ENCODE results near the gene CLCN4. TPM values are rescaled to one million over a fixed set of nuclear protein-coding genes. Genes with fewer than 3 reads are reported as not detected.
A peak's percentile ranks its signal among the peaks of the same experiment; 100 is the strongest.

CLCN4 gene
- total and polyA plus RNA-seq, 8 donors = 4.4 to 11.8 (median 5.9) TPM

DNA sequence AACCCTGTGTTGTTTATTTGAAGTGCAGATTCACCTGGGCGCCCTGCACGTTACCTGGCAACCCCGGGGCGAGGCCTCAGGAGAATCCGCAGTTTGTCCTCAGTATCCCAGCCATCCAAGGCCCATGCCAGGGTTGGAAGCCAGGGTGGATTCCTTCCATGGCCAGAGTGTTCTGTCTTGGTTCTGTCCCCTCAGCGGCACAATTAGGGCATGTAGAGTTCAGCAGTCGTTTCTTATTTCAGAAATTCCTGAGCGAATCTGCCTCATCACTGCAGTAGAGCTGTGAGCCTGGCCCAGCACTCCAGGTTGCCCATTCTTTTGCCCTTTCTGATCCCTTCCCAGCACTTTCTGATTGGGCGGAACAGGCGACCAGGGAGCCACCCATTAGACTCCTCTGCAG, 29.9 kb upstream of the CLCN4 start:
- intact Hi-C loops (cut with DNase I) = no loop called here
- H3K36me3 ChIP-seq = peaks cover 0 to 33% of the 10 kb centered on the region in 2 donors
- TF ChIP-seq, protein P1, sequence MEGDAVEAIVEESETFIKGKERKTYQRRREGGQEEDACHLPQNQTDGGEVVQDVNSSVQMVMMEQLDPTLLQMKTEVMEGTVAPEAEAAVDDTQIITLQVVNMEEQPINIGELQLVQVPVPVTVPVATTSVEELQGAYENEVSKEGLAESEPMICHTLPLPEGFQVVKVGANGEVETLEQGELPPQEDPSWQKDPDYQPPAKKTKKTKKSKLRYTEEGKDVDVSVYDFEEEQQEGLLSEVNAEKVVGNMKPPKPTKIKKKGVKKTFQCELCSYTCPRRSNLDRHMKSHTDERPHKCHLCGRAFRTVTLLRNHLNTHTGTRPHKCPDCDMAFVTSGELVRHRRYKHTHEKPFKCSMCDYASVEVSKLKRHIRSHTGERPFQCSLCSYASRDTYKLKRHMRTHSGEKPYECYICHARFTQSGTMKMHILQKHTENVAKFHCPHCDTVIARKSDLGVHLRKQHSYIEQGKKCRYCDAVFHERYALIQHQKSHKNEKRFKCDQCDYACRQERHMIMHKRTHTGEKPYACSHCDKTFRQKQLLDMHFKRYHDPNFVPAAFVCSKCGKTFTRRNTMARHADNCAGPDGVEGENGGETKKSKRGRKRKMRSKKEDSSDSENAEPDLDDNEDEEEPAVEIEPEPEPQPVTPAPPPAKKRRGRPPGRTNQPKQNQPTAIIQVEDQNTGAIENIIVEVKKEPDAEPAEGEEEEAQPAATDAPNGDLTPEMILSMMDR (IDR thresholded peaks at IDR 0.05) = no peak
- no peak for DNase-seq
- H3K27ac ChIP-seq = no peak overlapping the region
- no peak overlapping the region for H3K4me3 ChIP-seq
- ATAC-seq = no peak
- no peaks in the 10 kb centered on the region for H3K9me3 ChIP-seq
- H3K27me3 ChIP-seq = no peaks in the 10 kb centered on the region
- peaks cover 0 to 7% of the 10 kb centered on the region in 2 donors for H3K4me1 ChIP-seq

DNA sequence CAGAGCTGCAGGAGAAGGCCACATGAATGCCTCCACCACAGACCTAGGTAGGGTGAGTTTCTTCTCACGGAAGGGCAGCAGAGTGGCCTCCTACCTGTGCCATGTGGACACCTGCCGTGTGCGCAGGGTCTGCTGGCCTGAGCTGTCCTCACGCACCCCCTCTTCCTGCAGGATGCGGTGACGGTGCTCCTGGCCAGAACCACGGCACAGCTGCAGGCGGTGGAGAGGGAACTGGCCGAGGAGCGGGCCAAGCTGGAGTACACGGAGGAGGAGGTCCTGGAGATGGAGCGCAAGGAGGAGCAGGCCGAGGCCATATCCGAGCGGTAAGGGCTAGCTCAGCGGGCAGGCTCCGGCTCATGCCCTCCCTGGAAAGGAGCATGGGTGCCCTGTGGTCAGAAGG, 28.4 kb upstream of the CLCN4 start:
- Histone ChIP-seq H3K9me3 (no peaks in the 10 kb centered on the region), H3K27me3 (no peaks in the 10 kb centered on the region), H3K36me3 (peaks cover 0 to 33% of the 10 kb centered on the region in 2 donors), H3K27ac (no peak overlapping the region), H3K4me3 (no peak overlapping the region), H3K4me1 (no peaks in the 10 kb centered on the region)
- TF ChIP-seq, protein P1 (IDR thresholded peaks at IDR 0.05) = no peak
- DNase-seq (no peak), ATAC-seq (no peak)
- intact Hi-C loops (cut with DNase I) = no loop called here

DNA sequence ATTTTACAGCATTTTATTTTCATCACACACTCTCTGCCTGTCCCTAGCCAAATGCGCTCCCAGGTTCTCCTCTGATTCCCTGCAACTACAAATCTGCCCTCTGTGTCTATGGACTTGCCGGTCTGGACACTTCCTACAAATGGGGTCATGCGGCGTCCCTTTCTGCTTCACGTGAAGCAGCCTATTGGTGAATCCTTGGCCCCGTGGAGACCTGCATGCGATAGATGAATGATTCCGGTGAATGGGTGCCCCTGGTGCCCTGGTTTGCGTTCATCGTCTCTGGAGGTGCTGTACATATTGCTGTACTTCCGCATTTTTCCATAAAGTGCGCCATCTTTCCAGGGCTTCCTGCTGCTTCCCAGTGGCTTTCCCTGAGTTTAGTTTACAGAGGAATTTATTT, 27.5 kb upstream of the CLCN4 start:
- H3K27me3 ChIP-seq = no peaks in the 10 kb centered on the region
- no peak overlapping the region for H3K4me3 ChIP-seq
- ATAC-seq = no peak
- no peaks in the 10 kb centered on the region for H3K9me3 ChIP-seq
- TF ChIP-seq, protein P1 (IDR thresholded peaks at IDR 0.05) = no peak
- intact Hi-C loops (cut with DNase I) = no loop called here
- no peaks in the 10 kb centered on the region for H3K4me1 ChIP-seq
- DNase-seq = no peak
- H3K36me3 ChIP-seq = peaks cover 0 to 34% of the 10 kb centered on the region in 2 donors
- H3K27ac ChIP-seq = no peak overlapping the region

DNA sequence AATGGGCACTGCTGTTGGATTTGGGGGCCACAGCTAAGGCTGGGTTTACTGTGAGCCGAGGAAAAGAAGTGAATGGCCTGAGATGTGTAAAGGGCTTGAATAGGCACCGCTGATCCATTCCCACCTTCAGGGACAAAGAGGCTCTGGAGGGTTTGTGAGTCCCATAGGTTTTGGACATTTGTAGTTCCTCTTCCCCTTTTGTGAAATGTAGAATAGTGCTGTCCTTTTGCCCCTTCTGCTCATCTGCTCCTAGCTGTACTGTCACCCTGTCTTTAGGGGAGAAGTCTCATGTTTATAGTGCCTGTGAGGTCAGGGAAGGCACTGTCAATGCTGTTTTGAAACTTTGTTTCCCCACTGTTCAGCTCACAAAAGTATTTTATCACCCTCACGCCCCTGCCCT, 26.4 kb upstream of the CLCN4 start:
- TF ChIP-seq, protein P1 (IDR thresholded peaks at IDR 0.05) = no peak
- Histone ChIP-seq H3K9me3 (no peaks in the 10 kb centered on the region), H3K4me1 (no peaks in the 10 kb centered on the region), H3K27me3 (no peaks in the 10 kb centered on the region), H3K27ac (no peak overlapping the region), H3K36me3 (peaks cover 0 to 39% of the 10 kb centered on the region in 2 donors), H3K4me3 (no peak overlapping the region)
- ATAC-seq (no peak), DNase-seq (no peak)
- intact Hi-C loops (cut with DNase I) = no loop called here

DNA sequence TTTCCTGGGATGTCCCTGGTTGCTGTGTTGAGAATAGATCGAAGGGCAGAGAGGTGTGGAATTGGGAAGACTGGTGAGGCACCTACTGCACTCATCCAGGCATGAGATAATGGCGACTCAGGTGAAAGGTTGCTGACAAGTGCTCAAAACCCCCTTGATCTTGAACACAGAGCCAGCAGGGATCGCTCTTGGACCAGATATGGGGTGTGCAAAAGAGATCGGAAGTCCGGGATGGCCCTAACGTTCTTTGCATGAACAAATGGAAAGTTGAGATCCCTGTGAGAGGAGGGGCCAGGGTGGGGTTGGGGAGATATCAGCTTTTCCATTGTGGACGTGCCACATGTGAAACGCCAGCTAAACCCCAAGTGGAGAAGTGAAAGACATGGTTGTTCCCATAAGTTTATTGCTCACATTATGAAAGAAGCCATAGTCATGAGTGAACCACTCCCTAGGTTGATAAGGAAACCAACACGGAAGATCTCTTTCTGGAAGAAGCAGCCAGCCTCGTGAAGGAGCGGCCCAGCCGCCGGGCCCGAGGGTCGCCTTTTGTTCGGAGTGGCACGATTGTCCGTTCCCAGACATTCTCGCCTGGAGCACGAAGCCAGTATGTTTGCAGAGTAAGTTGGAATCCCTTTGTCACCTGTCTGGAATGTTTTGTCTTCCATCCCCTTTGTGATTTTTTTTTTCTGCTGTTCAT, 22.6 kb upstream of the CLCN4 start:
- H3K9me3 ChIP-seq = no peaks in the 10 kb centered on the region
- DNase-seq (peak in 1 of 4 donors; percentile 4), ATAC-seq (no peak)
- no peak overlapping the region for H3K27ac ChIP-seq
- peaks cover 0 to 41% of the 10 kb centered on the region in 2 donors for H3K36me3 ChIP-seq
- H3K27me3 ChIP-seq = no peaks in the 10 kb centered on the region
- H3K4me1 ChIP-seq = no peaks in the 10 kb centered on the region
- H3K4me3 ChIP-seq = no peak overlapping the region
- intact Hi-C loops (cut with DNase I) = no loop called here
- TF ChIP-seq, protein P1 (IDR thresholded peaks at IDR 0.05) = no peak

Data from left lung (tissue), 10 donors.